HepG2 (cell line): Measurements from ENCODE around the gene KATNA1. TPM values are rescaled to one million over a fixed set of nuclear protein-coding genes. Genes with fewer than 3 reads are reported as not detected.

ENCODE experiments used
- BRCA1 ChIP-seq: sonication (generic); formaldehyde crosslinking; IDR thresholded peaks from 2 replicates; pipeline ENCODE4 v1.4.0; 2020; ENCODE audit warnings: missing genetic modification reagents
- GABPB1 ChIP-seq: IDR thresholded peaks from 2 replicates; pipeline ENCODE4 v1.6.1; 2016; ENCODE audit warnings: mild to moderate bottlenecking, missing genetic modification reagents, moderate library complexity, missing compliant biosample characterization
- HBP1 ChIP-seq: IDR thresholded peaks from 2 replicates; pipeline ENCODE4 v1.6.1; 2016; ENCODE audit warnings: low read depth, control low read depth
- HMGXB3 ChIP-seq: sonication (generic); formaldehyde crosslinking; IDR thresholded peaks from 2 replicates; pipeline ENCODE4 v1.4.0; 2020; ENCODE audit warnings: missing genetic modification reagents, borderline replicate concordance
- HOMEZ ChIP-seq: IDR thresholded peaks from 2 replicates; pipeline ENCODE4 v1.6.1; 2016; ENCODE audit warnings: low read depth
- KAT7 ChIP-seq: IDR thresholded peaks from 2 replicates; pipeline ENCODE4 v1.6.1; 2018; ENCODE audit warnings: borderline replicate concordance, missing compliant biosample characterization
- KMT2A ChIP-seq: sonication (generic); formaldehyde crosslinking; IDR thresholded peaks from 2 replicates; pipeline ENCODE4 v1.4.0; 2020; ENCODE audit warnings: missing genetic modification reagents
- NFE2 ChIP-seq: sonication (generic); formaldehyde crosslinking; IDR thresholded peaks from 2 replicates; pipeline ENCODE4 v1.4.0; 2020; ENCODE audit warnings: missing genetic modification reagents
- NFKB2 ChIP-seq: sonication (generic); formaldehyde crosslinking; IDR thresholded peaks from 2 replicates; pipeline ENCODE4 v1.4.0; 2020; ENCODE audit warnings: missing genetic modification reagents, borderline replicate concordance
- POLR2AphosphoS5 ChIP-seq: IDR thresholded peaks from 2 replicates; pipeline ENCODE4 v1.6.1; 2012; ENCODE audit warnings: low read depth, low read length
- SAFB2 ChIP-seq: sonication (generic); formaldehyde crosslinking; IDR thresholded peaks from 2 replicates; pipeline ENCODE4 v1.5.1; 2020; ENCODE audit warnings: missing genetic modification reagents, low read depth, mild to moderate bottlenecking, borderline replicate concordance
- SMAD9 ChIP-seq: sonication (generic); formaldehyde crosslinking; IDR thresholded peaks from 2 replicates; pipeline ENCODE4 v1.5.1; 2020; ENCODE audit warnings: mild to moderate bottlenecking, missing genetic modification reagents
- SUZ12 ChIP-seq: fragments of 150-350 bp; IDR thresholded peaks from 2 replicates; pipeline ENCODE4 v1.6.1; 2014; ENCODE audit warnings: low read depth, low read length
- TEF ChIP-seq: sonication (generic); formaldehyde crosslinking; IDR thresholded peaks from 2 replicates; pipeline ENCODE4 v1.5.0; 2020; ENCODE audit warnings: missing genetic modification reagents
- ZNF180 ChIP-seq: sonication (generic); formaldehyde crosslinking; IDR thresholded peaks from 2 replicates; pipeline ENCODE4 v1.4.0; 2020; ENCODE audit warnings: low read depth, missing genetic modification reagents, borderline replicate concordance
- ZNF205 ChIP-seq: IDR thresholded peaks from 2 replicates; pipeline ENCODE4 v1.6.1; 2018; ENCODE audit warnings: missing biosample characterization, missing genetic modification reagents
- ZNF382 ChIP-seq: sonication (generic); formaldehyde crosslinking; IDR thresholded peaks from 2 replicates; pipeline ENCODE4 v1.5.0; 2020; ENCODE audit warnings: missing genetic modification reagents, mild to moderate bottlenecking, borderline replicate concordance
- ZNF614 ChIP-seq: IDR thresholded peaks from 2 replicates; pipeline ENCODE4 v1.6.1; 2018; ENCODE audit warnings: missing biosample characterization, missing genetic modification reagents, inconsistent platforms, borderline replicate concordance
- ZNF724P ChIP-seq: sonication (generic); formaldehyde crosslinking; IDR thresholded peaks from 2 replicates; pipeline ENCODE4 v1.8.0; 2022; ENCODE audit warnings: missing genetic modification reagents, borderline replicate concordance
- ZNF781 ChIP-seq: sonication (generic); formaldehyde crosslinking; IDR thresholded peaks from 2 replicates; pipeline ENCODE4 v1.5.1; 2020; ENCODE audit warnings: borderline replicate concordance, mild to moderate bottlenecking, missing genetic modification reagents; ENCODE audit errors: not compliant biosample characterization
- polyA plus RNA-seq, 8 experiments: library from polyadenylated mRNA; depleted of rRNA in 3 of 8; stranded (reverse) in 7 of 8; unstranded in 1 of 8; fragments of >200 nt; fragmentation: Illumina TruSeq in 4 of 8; extraction: Trizol in 4 of 8; gene quantifications; 2 replicates each; pipeline versions ENCODE4 v1.2.1 to v1.2.3, GENCODE V29; 2011 to 2016; ENCODE audit warnings: low read depth in 4 of 8, missing spikeins in 1 of 8, mixed read lengths in 1 of 8; ENCODE audit not compliant: insufficient read depth in 1 of 8
- total RNA-seq, 5 experiments: library from RNA; depleted of rRNA; stranded (reverse); fragments of >200 nt; fragmentation: Illumina TruSeq; extraction: Trizol; gene quantifications; 2 replicates each; pipeline ENCODE4 v1.2.3, GENCODE V29; 2016; ENCODE audit warnings: low read depth in 1 of 5
- TF ChIP-seq, protein P1 (sequence below): sonication (generic); formaldehyde crosslinking; IDR thresholded peaks from 2 replicates; pipeline ENCODE4 v1.4.0; 2020; ENCODE audit warnings: missing genetic modification reagents

Gene KATNA1
- total and polyA plus RNA-seq, 2 of the 13 experiments (the other 11 are each of a cell fraction or from before 2014, with no cell fraction given): 14.8 to 25.3 TPM

DNA sequence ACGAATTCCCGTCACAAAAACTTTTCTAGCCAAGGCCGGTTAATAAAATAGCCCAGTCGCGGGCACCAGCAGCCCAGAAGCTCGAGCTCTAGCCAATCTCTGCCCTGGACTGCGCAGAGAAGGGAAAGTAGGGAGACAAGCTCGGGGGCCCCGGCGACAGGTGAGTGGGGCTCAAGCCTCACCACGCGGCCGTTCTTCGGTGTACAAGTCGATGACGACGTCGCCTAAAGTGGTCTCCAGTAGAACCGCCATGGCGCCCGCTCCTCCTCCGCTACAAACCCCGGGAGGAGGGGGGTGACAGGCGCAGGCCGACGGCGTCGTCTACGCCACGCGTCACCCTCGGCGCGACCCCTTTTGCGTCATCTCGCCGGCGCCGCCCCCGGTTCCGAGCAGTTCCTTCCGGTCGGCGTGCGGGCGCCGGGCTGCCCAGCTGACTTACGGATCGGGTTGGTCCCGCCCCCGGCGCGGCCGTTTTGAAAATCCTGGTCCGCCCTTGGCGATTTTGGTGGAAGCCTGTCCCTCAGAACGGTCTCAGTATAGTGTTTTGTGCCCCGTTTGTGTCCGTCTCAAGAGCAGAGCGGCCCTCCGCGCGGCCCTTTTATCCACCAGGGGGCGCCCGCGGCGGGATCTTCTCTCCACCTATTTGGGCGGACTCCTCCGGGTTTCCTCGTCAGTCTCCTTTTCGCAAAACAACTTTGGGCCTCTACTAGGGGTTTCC is 102.6 kb downstream of the KATNA1 start, which contains the start of gene PPIL4 (continued):
- TF ChIP-seq HOMEZ (CRISPR knock-in tag): no peak; the same call in 1 of the 2 replicates
- TF ChIP-seq TEF (CRISPR knock-in tag): 0 out of 2 replicates have a peak, but pooled peaks have one; percentile 71
- peak; percentile 66; the same call in 1 of the 2 replicates for TF ChIP-seq KAT7 (CRISPR knock-in tag)
- TF ChIP-seq SAFB2 (CRISPR knock-in tag): peak; percentile 96
- peak; percentile 88; the same call in 1 of the 2 replicates for TF ChIP-seq NFKB2 (CRISPR knock-in tag)
- no peak for TF ChIP-seq ZNF724P (CRISPR knock-in tag)
- peak; percentile 53 for TF ChIP-seq ZNF781
- TF ChIP-seq SMAD9: peak; percentile 23; the same call in 1 of the 2 replicates
- TF ChIP-seq GABPB1 (CRISPR knock-in tag): peak; percentile 99
- peak; percentile 98 for TF ChIP-seq HBP1 (CRISPR knock-in tag)
- TF ChIP-seq BRCA1: peak; percentile 69
- no peak for TF ChIP-seq NFE2 (CRISPR knock-in tag)
- TF ChIP-seq HMGXB3: peak; percentile 65; the same call in 1 of the 2 replicates
- peak; percentile 94 for TF ChIP-seq POLR2AphosphoS5
- TF ChIP-seq ZNF614 (CRISPR knock-in tag): peak; percentile 89; the same call in 1 of the 2 replicates
- 0 out of 2 replicates have a peak, but pooled peaks have one; percentile 58 for TF ChIP-seq ZNF180
- no peak; the same call in none of the 2 replicates for TF ChIP-seq ZNF205 (CRISPR knock-in tag)
- TF ChIP-seq ZNF382: no peak
- TF ChIP-seq SUZ12: no peak
- peak; percentile 98 for TF ChIP-seq KMT2A (CRISPR knock-in tag)
- TF ChIP-seq, protein P1, sequence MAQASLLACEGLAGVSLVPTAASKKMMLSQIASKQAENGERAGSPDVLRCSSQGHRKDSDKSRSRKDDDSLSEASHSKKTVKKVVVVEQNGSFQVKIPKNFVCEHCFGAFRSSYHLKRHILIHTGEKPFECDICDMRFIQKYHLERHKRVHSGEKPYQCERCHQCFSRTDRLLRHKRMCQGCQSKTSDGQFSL (CRISPR knock-in tag): peak; percentile 98
